IMR-90 (cell line): ENCODE data around the gene NR5A2. TPM values are rescaled to one million over a fixed set of nuclear protein-coding genes. Genes with fewer than 3 reads are reported as not detected.

Experiments used
- ATAC-seq: fragments of 200-7000 bp; cut with Tn5 transposase; 2 replicates; pipeline ENCODE4 v1.9.1; 2020; ENCODE audit warnings: low read depth, mild to moderate bottlenecking, moderate library complexity
- BruUV-seq: library from RNA; stranded (reverse); fragments of 400-500 nt; replicated peaks from 2 replicates; lab custom pipeline; 2021; lab: Mats Ljungman, UMichigan
- CTCF ChIA-PET: fragments of 300-600 bp; formaldehyde crosslinking; extraction: SDS; loops from one replicate; lab custom pipeline; 2021; ENCODE audit warnings: antibody characterized with exemption; lab: Yijun Ruan, JAX
- POLR2A ChIA-PET: fragments of 300-600 bp; sonication (Branson Sonifier 250); formaldehyde crosslinking; loops from one replicate; lab custom pipeline; 2022; ENCODE audit warnings: antibody characterized with exemption; ENCODE audit not compliant: unreplicated experiment; lab: Charles Lee
- DNase-seq: peaks from one replicate; pipeline ENCODE4 v3.0.0; 2013
- H2AFZ ChIP-seq: replicated peaks from 2 replicates; pipeline ENCODE3; 2013; ENCODE audit warnings: low read length, mild to moderate bottlenecking; ENCODE audit not compliant: poor library complexity
- H2AK5ac ChIP-seq: 2 replicates; pipeline ENCODE4 v1.6.1; 2013; ENCODE audit warnings: low read depth, low read length, inconsistent platforms
- H2AK9ac ChIP-seq: replicated peaks from 2 replicates; pipeline ENCODE3; 2013; ENCODE audit warnings: mild to moderate bottlenecking, low read depth, low read length, moderate library complexity; ENCODE audit not compliant: poor library complexity
- H2BK120ac ChIP-seq: 2 replicates; pipeline ENCODE4 v1.6.1; 2013; ENCODE audit warnings: low read depth, low read length, inconsistent platforms
- H2BK15ac ChIP-seq: 3 replicates; pipeline ENCODE4 v1.6.1; 2013; ENCODE audit warnings: low read depth, low read length, inconsistent platforms
- H2BK20ac ChIP-seq: 2 replicates; pipeline ENCODE4 v1.6.1; 2013; ENCODE audit warnings: low read depth, mild to moderate bottlenecking, inconsistent platforms, low read length, moderate library complexity
- H2BK5ac ChIP-seq: 2 replicates; pipeline ENCODE4 v1.6.1; 2013; ENCODE audit warnings: mild to moderate bottlenecking, low read depth, low read length, inconsistent platforms; ENCODE audit not compliant: poor library complexity, severe bottlenecking
- H3K14ac ChIP-seq: replicated peaks from 2 replicates; pipeline ENCODE4 v1.6.1; 2013; ENCODE audit warnings: low read depth, low read length, inconsistent platforms
- H3K18ac ChIP-seq: 2 replicates; pipeline ENCODE4 v1.6.1; 2013; ENCODE audit warnings: low read depth, low read length, control low read depth
- H3K23ac ChIP-seq: 2 replicates; pipeline ENCODE4 v1.6.1; 2013; ENCODE audit warnings: low read depth, low read length, inconsistent platforms
- H3K27ac ChIP-seq: 2 replicates; pipeline ENCODE4 v1.5.1; 2013; ENCODE audit warnings: mild to moderate bottlenecking, control low read depth, low read length; ENCODE audit not compliant: insufficient read depth
- H3K27me3 ChIP-seq: 2 replicates; pipeline ENCODE4 v1.6.1; 2013; ENCODE audit warnings: low read length; ENCODE audit not compliant: control insufficient read depth, insufficient read depth
- H3K36me3 ChIP-seq: 2 replicates; pipeline ENCODE4 v1.6.1; 2013; ENCODE audit warnings: low read length, mixed read lengths; ENCODE audit not compliant: control insufficient read depth, insufficient read depth
- H3K4ac ChIP-seq: 2 replicates; pipeline ENCODE4 v1.6.1; 2013; ENCODE audit warnings: low read depth, low read length, inconsistent platforms
- H3K4me1 ChIP-seq: 2 replicates; pipeline ENCODE4 v1.6.1; 2013; ENCODE audit warnings: low read length, mixed read lengths; ENCODE audit not compliant: control insufficient read depth, insufficient read depth
- H3K4me2 ChIP-seq: 2 replicates; pipeline ENCODE4 v1.6.1; 2013; ENCODE audit warnings: low read depth, mild to moderate bottlenecking, control low read depth, low read length, moderate library complexity
- H3K4me3 ChIP-seq: 2 replicates; pipeline ENCODE4 v1.5.1; 2013; ENCODE audit warnings: low read depth, mild to moderate bottlenecking, control low read depth, low read length, moderate library complexity; ENCODE audit not compliant: insufficient read depth
- H3K56ac ChIP-seq: 2 replicates; pipeline ENCODE4 v1.6.1; 2013; ENCODE audit warnings: low read length, inconsistent platforms; ENCODE audit not compliant: insufficient read depth; ENCODE audit errors: extremely low read depth
- H3K79me1 ChIP-seq, 2 experiments: 2 replicates each; pipeline ENCODE4 v1.6.1; 2013; ENCODE audit warnings: low read length in 2 of 2, inconsistent platforms in 1 of 2, low read depth in 1 of 2
- H3K9ac ChIP-seq: 2 replicates; pipeline ENCODE4 v1.6.1; 2013; ENCODE audit warnings: low read depth, low read length, control low read depth
- H3K9me1 ChIP-seq: 2 replicates; pipeline ENCODE4 v1.6.1; 2013; ENCODE audit warnings: low read length, inconsistent platforms; ENCODE audit not compliant: insufficient read depth
- H3K9me3 ChIP-seq: 2 replicates; pipeline ENCODE4 v1.6.1; 2013; ENCODE audit warnings: low read length; ENCODE audit not compliant: control insufficient read depth, insufficient read depth
- H4K20me1 ChIP-seq: 2 replicates; pipeline ENCODE4 v1.6.1; 2013; ENCODE audit warnings: low read length, inconsistent platforms; ENCODE audit not compliant: insufficient read depth
- H4K5ac ChIP-seq: 2 replicates; pipeline ENCODE4 v1.6.1; 2013; ENCODE audit warnings: mild to moderate bottlenecking, low read depth, low read length, control low read depth
- H4K8ac ChIP-seq, 2 experiments: 2 replicates each; pipeline ENCODE4 v1.6.1; 2013; ENCODE audit warnings: low read depth in 2 of 2, low read length in 2 of 2, control low read depth in 1 of 2, inconsistent platforms in 1 of 2
- H4K91ac ChIP-seq: 2 replicates; pipeline ENCODE4 v1.6.1; 2013; ENCODE audit warnings: low read depth, low read length, inconsistent platforms; ENCODE audit not compliant: insufficient read depth
- BHLHE40 ChIP-seq: fragments of 150-350 bp; IDR thresholded peaks from 2 replicates; pipeline ENCODE4 v1.6.1; 2016; ENCODE audit warnings: mild to moderate bottlenecking, low read depth, low read length
- CEBPB ChIP-seq: IDR thresholded peaks from 2 replicates; pipeline ENCODE4 v1.6.1; 2012; ENCODE audit warnings: low read depth, low read length, improper control_type of control experiment
- CHD1 ChIP-seq: IDR thresholded peaks from 2 replicates; pipeline ENCODE4 v1.6.1; 2012; ENCODE audit warnings: low read depth, low read length, improper control_type of control experiment
- ELK1 ChIP-seq: fragments of 150-350 bp; IDR thresholded peaks from 2 replicates; pipeline ENCODE4 v1.6.1; 2016; ENCODE audit warnings: low read depth, mild to moderate bottlenecking, low read length, moderate library complexity, borderline replicate concordance
- FOS ChIP-seq: fragments of 150-350 bp; IDR thresholded peaks from 2 replicates; pipeline ENCODE4 v1.6.1; 2016; ENCODE audit warnings: low read depth, low read length
- MAFK ChIP-seq: IDR thresholded peaks from 2 replicates; pipeline ENCODE4 v1.6.1; 2012; ENCODE audit warnings: low read depth, low read length, improper control_type of control experiment
- MAZ ChIP-seq: IDR thresholded peaks from 2 replicates; pipeline ENCODE4 v1.6.1; 2012; ENCODE audit warnings: low read depth, mild to moderate bottlenecking, low read length, improper control_type of control experiment, moderate library complexity, borderline replicate concordance
- MXI1 ChIP-seq: IDR thresholded peaks from 2 replicates; pipeline ENCODE4 v1.6.1; 2012; ENCODE audit warnings: low read depth, mild to moderate bottlenecking, low read length, moderate library complexity, borderline replicate concordance
- NFE2L2 ChIP-seq: fragments of 150-350 bp; IDR thresholded peaks from 2 replicates; pipeline ENCODE4 v1.6.1; 2016; ENCODE audit warnings: low read depth, mild to moderate bottlenecking, low read length
- POLR2A ChIP-seq: IDR thresholded peaks from 2 replicates; pipeline ENCODE4 v1.6.1; 2012; ENCODE audit warnings: mild to moderate bottlenecking, low read depth, low read length
- RAD21 ChIP-seq: IDR thresholded peaks from 2 replicates; pipeline ENCODE4 v1.6.1; 2012; ENCODE audit warnings: low read length, improper control_type of control experiment
- RCOR1 ChIP-seq: IDR thresholded peaks from 2 replicates; pipeline ENCODE4 v1.6.1; 2012; ENCODE audit warnings: mild to moderate bottlenecking, low read length, improper control_type of control experiment; ENCODE audit not compliant: insufficient replicate concordance
- RFX5 ChIP-seq: IDR thresholded peaks from 2 replicates; pipeline ENCODE4 v1.8.0; 2012; ENCODE audit warnings: low read depth, mild to moderate bottlenecking, low read length, moderate library complexity
- SMC3 ChIP-seq: fragments of 150-350 bp; IDR thresholded peaks from 2 replicates; pipeline ENCODE4 v1.6.1; 2016; ENCODE audit warnings: low read depth, mild to moderate bottlenecking, antibody characterized with exemption, low read length, moderate library complexity
- WGBS, 2 experiments: methylation state at CpG; one replicate each; pipeline versions ENCODE4 v1.1.5 to v1.1.7; 2013; ENCODE audit warnings: missing lambda C conversion rate in 2 of 2; ENCODE audit not compliant: insufficient read length in 1 of 2; ENCODE audit errors: extremely low coverage in 2 of 2; 5-methylcytosine and 5-hydroxymethylcytosine counted together
- dilution Hi-C: fragments of 300-500 bp; cut with HindIII; formaldehyde crosslinking; loops from one replicate; pipeline ENCODE4 v1.14.3; 2018; ENCODE audit warnings: low sequenced_read_pairs; ENCODE audit not compliant: unreplicated experiment
- in situ Hi-C: fragments of 300-500 bp; cut with MboI; formaldehyde crosslinking; loops from 3 replicates; pipeline ENCODE4 v1.14.3; 2019; ENCODE audit warnings: low sequenced_read_pairs, inconsistent platforms, mixed read lengths
- intact Hi-C: fragments of 100-400 bp; cut with micrococcal nuclease; formaldehyde crosslinking; loops from 2 replicates; pipeline ENCODE4 v1.10.0; 2022
- polyA plus RNA-seq, 3 experiments: library from polyadenylated mRNA; depleted of rRNA; stranded (reverse); fragments of >200 nt; gene quantifications; 2 replicates each; pipeline ENCODE4 v1.2.3, GENCODE V29; 2012; ENCODE audit warnings: low replicate concordance in 1 of 3
- total RNA-seq: library from RNA; depleted of rRNA; stranded (reverse); fragments of >200 nt; gene quantifications from 2 replicates; pipeline ENCODE4 v1.2.3, GENCODE V29; 2012
- TF ChIP-seq, protein P1 (sequence below): fragments of 150-350 bp; IDR thresholded peaks from 2 replicates; pipeline ENCODE4 v1.6.1; 2017; ENCODE audit warnings: mild to moderate bottlenecking, antibody characterized with exemption, low read length, low read depth
- TF ChIP-seq, protein P2 (sequence below): conservative IDR thresholded peaks from 2 replicates; pipeline ENCODE4 v1.5.1; 2012; ENCODE audit warnings: mild to moderate bottlenecking, low read depth, low read length, improper control_type of control experiment

The NR5A2 gene
- total and polyA plus RNA-seq, 2 of the 4 experiments (the other 2 are of a cell fraction): 0.03 to 0.18 TPM

GRCh38 chr1:200115532-200115931, 88.0 kb downstream of the NR5A2 start:
- Histone ChIP-seq H3K4me1 (no peaks in the 10 kb centered on the region), H3K36me3 (no peaks in the 10 kb centered on the region), H2BK120ac (no peak overlapping the region), H4K20me1 (no peaks in the 10 kb centered on the region), H3K14ac (no peak overlapping the region), H3K4me2 (no peak overlapping the region), H3K79me1 (no peaks in the 10 kb centered on the region), H2BK15ac (no peak overlapping the region), H4K5ac (no peak overlapping the region), H3K9ac (no peak overlapping the region), H2AFZ (no peak overlapping the region), H4K91ac (no peak overlapping the region), H3K4ac (no peak overlapping the region), H2AK5ac (no peak overlapping the region), H3K56ac (no peak overlapping the region), H3K18ac (no peak overlapping the region), H4K8ac (no peak overlapping the region), H3K23ac (no peak overlapping the region), H3K27ac (no peak overlapping the region), H3K9me1 (no peaks in the 10 kb centered on the region), H2BK20ac (no peak overlapping the region), H3K9me3 (no peaks in the 10 kb centered on the region), H2BK5ac (no peak overlapping the region), H2AK9ac (no peak overlapping the region), H3K27me3 (no peaks in the 10 kb centered on the region; the same call in 1 of the 2 replicates), H3K4me3 (no peak overlapping the region)
- TF ChIP-seq RFX5 (no peak), POLR2A (no peak), MXI1 (no peak), FOS (no peak), ELK1 (no peak), CHD1 (no peak), MAZ (no peak), SMC3 (no peak), NFE2L2 (no peak), RCOR1 (no peak), MAFK (no peak), RAD21 (no peak), CEBPB (no peak), BHLHE40 (no peak)
- TF ChIP-seq, protein P1, sequence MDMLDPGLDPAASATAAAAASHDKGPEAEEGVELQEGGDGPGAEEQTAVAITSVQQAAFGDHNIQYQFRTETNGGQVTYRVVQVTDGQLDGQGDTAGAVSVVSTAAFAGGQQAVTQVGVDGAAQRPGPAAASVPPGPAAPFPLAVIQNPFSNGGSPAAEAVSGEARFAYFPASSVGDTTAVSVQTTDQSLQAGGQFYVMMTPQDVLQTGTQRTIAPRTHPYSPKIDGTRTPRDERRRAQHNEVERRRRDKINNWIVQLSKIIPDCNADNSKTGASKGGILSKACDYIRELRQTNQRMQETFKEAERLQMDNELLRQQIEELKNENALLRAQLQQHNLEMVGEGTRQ: no peak
- TF ChIP-seq, protein P2, sequence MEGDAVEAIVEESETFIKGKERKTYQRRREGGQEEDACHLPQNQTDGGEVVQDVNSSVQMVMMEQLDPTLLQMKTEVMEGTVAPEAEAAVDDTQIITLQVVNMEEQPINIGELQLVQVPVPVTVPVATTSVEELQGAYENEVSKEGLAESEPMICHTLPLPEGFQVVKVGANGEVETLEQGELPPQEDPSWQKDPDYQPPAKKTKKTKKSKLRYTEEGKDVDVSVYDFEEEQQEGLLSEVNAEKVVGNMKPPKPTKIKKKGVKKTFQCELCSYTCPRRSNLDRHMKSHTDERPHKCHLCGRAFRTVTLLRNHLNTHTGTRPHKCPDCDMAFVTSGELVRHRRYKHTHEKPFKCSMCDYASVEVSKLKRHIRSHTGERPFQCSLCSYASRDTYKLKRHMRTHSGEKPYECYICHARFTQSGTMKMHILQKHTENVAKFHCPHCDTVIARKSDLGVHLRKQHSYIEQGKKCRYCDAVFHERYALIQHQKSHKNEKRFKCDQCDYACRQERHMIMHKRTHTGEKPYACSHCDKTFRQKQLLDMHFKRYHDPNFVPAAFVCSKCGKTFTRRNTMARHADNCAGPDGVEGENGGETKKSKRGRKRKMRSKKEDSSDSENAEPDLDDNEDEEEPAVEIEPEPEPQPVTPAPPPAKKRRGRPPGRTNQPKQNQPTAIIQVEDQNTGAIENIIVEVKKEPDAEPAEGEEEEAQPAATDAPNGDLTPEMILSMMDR: no peak
- POLR2A ChIA-PET: no interaction called here
- dilution Hi-C loops (no loop called here), intact Hi-C loops (no loop called here), in situ Hi-C loops (no loop called here)
- ATAC-seq: no peak
- DNase-seq: no peak
- BruUV-seq: no TSS peak
- no CpG with 5 or more reads among the region's 1 CpG for WGBS, 2 experiments
- CTCF ChIA-PET: interaction anchor here (0.9 kb wide), 1 partner anchor 28 kb away, joined by 3 read pairs; no protein-coding TSS in a partner anchor
